OCI-LY1 (cell line): ENCODE results near the gene CNTNAP2.
"Not testable (repeated sequence)": the region's sequence is repeated elsewhere in the genome, so short reads cannot be mapped to it uniquely, and the experiment has no call there.

Experiments used
- H2AFZ ChIP-seq: fragments of 200-600 bp; sonication (generic), shearing (Covaris generic); 2 replicates; pipeline ENCODE4 v1.6.0; 2014; ENCODE audit warnings: antibody characterized with exemption, mild to moderate bottlenecking, low read length
- H3F3A ChIP-seq: fragments of 200-600 bp; sonication (generic), shearing (Covaris generic); 2 replicates; pipeline ENCODE4 v1.6.0; 2014; ENCODE audit warnings: mild to moderate bottlenecking, antibody characterized with exemption, low read length, moderate library complexity; ENCODE audit not compliant: insufficient read depth
- H3K27ac ChIP-seq: fragments of 200-600 bp; sonication (generic); 2 replicates; pipeline ENCODE4 v1.5.1; 2014; ENCODE audit warnings: low read length, mixed run types, mild to moderate bottlenecking, low read depth; ENCODE audit not compliant: poor library complexity, severe bottlenecking
- H3K27me3 ChIP-seq: fragments of 200-600 bp; sonication (generic); 2 replicates; pipeline ENCODE4 v1.6.0; 2014; ENCODE audit warnings: antibody characterized with exemption, mild to moderate bottlenecking, low read length, moderate library complexity; ENCODE audit not compliant: insufficient read depth
- H3K36me3 ChIP-seq: fragments of 200-600 bp; sonication (generic); 2 replicates; pipeline ENCODE4 v1.6.1; 2014; ENCODE audit warnings: mild to moderate bottlenecking, antibody characterized with exemption, low read length, moderate library complexity, mixed read lengths; ENCODE audit not compliant: insufficient read depth
- H3K4me1 ChIP-seq: fragments of 200-600 bp; sonication (generic); 2 replicates; pipeline ENCODE4 v1.5.1; 2014; ENCODE audit warnings: mild to moderate bottlenecking, low read length, moderate library complexity; ENCODE audit not compliant: insufficient read depth, severe bottlenecking
- H3K4me2 ChIP-seq: fragments of 200-600 bp; sonication (generic), shearing (Covaris generic); 2 replicates; pipeline ENCODE4 v1.6.1; 2014; ENCODE audit warnings: low read length
- H3K4me3 ChIP-seq: fragments of 200-600 bp; sonication (generic); 2 replicates; pipeline ENCODE4 v1.5.1; 2014; ENCODE audit warnings: low read length, low read depth, mild to moderate bottlenecking, mixed read lengths; ENCODE audit not compliant: poor library complexity, severe bottlenecking
- H3K79me2 ChIP-seq: fragments of 200-600 bp; shearing (Covaris generic); 2 replicates; pipeline ENCODE4 v1.6.1; 2016; ENCODE audit warnings: mixed run types, low read length, mixed read lengths; ENCODE audit not compliant: insufficient read depth
- H3K9ac ChIP-seq: fragments of 200-600 bp; sonication (generic), shearing (Covaris generic); 2 replicates; pipeline ENCODE4 v1.6.1; 2014; ENCODE audit warnings: mild to moderate bottlenecking, low read length, mixed read lengths
- H3K9me2 ChIP-seq: fragments of 200-600 bp; sonication (generic), shearing (Covaris generic); 2 replicates; pipeline ENCODE4 v1.6.1; 2014; ENCODE audit warnings: low read depth, mild to moderate bottlenecking, low read length, mixed read lengths
- H3K9me3 ChIP-seq: fragments of 200-600 bp; shearing (Covaris generic); 2 replicates; pipeline ENCODE4 v1.6.1; 2014; ENCODE audit warnings: low read length, mixed read lengths
- H4K20me1 ChIP-seq: fragments of 200-600 bp; sonication (generic), shearing (Covaris generic); 2 replicates; pipeline ENCODE4 v1.6.0; 2016; ENCODE audit warnings: mild to moderate bottlenecking, low read length; ENCODE audit not compliant: insufficient read depth
- EZH2 ChIP-seq: fragments of 200-600 bp; sonication (generic), shearing (Covaris generic); IDR thresholded peaks from 2 replicates; pipeline ENCODE4 v1.8.0; 2017; ENCODE audit warnings: borderline replicate concordance, mixed run types, mild to moderate bottlenecking, antibody characterized with exemption, low read length, moderate library complexity, mixed read lengths
- TF ChIP-seq, protein P1 (sequence below): fragments of 200-600 bp; sonication (generic), shearing (Covaris generic); IDR thresholded peaks from 2 replicates; pipeline ENCODE4 v1.5.1; 2017; ENCODE audit warnings: mild to moderate bottlenecking, antibody characterized with exemption, low read length, moderate library complexity, mixed read lengths

The CNTNAP2 gene

GRCh38 chr7:147798001-147798400 is 1681.4 kb downstream of the CNTNAP2 start:
- H3K4me1 ChIP-seq, result no peaks in the 10 kb centered on the region
- H3K9me2 ChIP-seq, result no peaks in the 10 kb centered on the region
- H3F3A ChIP-seq, result no peaks in the 10 kb centered on the region
- no peak overlapping the region for H3K27ac ChIP-seq
- no peak overlapping the region for H2AFZ ChIP-seq
- H3K27me3 ChIP-seq, result no peaks in the 10 kb centered on the region
- H3K9ac ChIP-seq, result no peak overlapping the region
- no peaks in the 10 kb centered on the region for H3K9me3 ChIP-seq
- no peak overlapping the region for H3K4me2 ChIP-seq
- no peaks in the 10 kb centered on the region for H3K79me2 ChIP-seq
- no peaks in the 10 kb centered on the region for H4K20me1 ChIP-seq
- no peaks in the 10 kb centered on the region for H3K36me3 ChIP-seq
- H3K4me3 ChIP-seq, result no peak overlapping the region
- TF ChIP-seq, protein P1, sequence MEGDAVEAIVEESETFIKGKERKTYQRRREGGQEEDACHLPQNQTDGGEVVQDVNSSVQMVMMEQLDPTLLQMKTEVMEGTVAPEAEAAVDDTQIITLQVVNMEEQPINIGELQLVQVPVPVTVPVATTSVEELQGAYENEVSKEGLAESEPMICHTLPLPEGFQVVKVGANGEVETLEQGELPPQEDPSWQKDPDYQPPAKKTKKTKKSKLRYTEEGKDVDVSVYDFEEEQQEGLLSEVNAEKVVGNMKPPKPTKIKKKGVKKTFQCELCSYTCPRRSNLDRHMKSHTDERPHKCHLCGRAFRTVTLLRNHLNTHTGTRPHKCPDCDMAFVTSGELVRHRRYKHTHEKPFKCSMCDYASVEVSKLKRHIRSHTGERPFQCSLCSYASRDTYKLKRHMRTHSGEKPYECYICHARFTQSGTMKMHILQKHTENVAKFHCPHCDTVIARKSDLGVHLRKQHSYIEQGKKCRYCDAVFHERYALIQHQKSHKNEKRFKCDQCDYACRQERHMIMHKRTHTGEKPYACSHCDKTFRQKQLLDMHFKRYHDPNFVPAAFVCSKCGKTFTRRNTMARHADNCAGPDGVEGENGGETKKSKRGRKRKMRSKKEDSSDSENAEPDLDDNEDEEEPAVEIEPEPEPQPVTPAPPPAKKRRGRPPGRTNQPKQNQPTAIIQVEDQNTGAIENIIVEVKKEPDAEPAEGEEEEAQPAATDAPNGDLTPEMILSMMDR, result no peak
- no peak for TF ChIP-seq EZH2

- not testable (repeated sequence) for H3K4me3 ChIP-seq, H3K27ac ChIP-seq, H3K27me3 ChIP-seq, H2AFZ ChIP-seq, H3F3A ChIP-seq, H3K36me3 ChIP-seq, H3K4me1 ChIP-seq, H3K79me2 ChIP-seq, H4K20me1 ChIP-seq, H3K9ac ChIP-seq, H3K9me3 ChIP-seq, H3K4me2 ChIP-seq, H3K9me2 ChIP-seq
These were observed 1685.2 kb downstream of the CNTNAP2 start for GRCh38 chr7:147801762-147802161.

DNA sequence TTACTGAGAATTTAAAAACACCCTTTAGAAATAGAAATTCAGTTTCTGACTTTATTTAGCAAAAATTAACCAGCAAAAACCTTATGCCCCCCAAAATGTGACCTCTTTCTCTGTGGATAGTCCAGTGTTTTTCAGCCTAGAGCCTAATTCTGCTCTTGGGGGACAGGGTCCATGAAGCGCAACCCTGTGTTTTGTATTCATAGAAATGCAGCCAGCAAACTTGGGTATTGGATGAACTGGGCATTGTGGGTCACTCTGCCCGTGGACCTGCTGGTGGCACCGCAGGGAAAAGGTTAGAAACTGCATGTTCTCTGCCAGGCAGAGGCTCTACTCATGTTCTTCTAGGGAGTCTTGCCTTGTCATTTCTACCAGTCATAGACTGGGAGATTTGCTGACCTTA is 1686.5 kb downstream of the CNTNAP2 start:
- H3K9ac ChIP-seq, result no peak overlapping the region
- peaks cover 8% of the 10 kb centered on the region; the same call in 1 of the 2 replicates for H3K9me3 ChIP-seq
- H3K27ac ChIP-seq, result no peak overlapping the region
- TF ChIP-seq, protein P1, result no peak
- TF ChIP-seq EZH2, result no peak
- no peak overlapping the region for H2AFZ ChIP-seq
- no peak overlapping the region for H3K4me3 ChIP-seq
- no peaks in the 10 kb centered on the region for H3K79me2 ChIP-seq
- no peaks in the 10 kb centered on the region for H3K27me3 ChIP-seq
- no peaks in the 10 kb centered on the region for H3K36me3 ChIP-seq
- H3K4me2 ChIP-seq, result no peak overlapping the region
- no peaks in the 10 kb centered on the region for H3K9me2 ChIP-seq
- H3K4me1 ChIP-seq, result no peaks in the 10 kb centered on the region
- no peaks in the 10 kb centered on the region for H3F3A ChIP-seq
- no peaks in the 10 kb centered on the region for H4K20me1 ChIP-seq

DNA sequence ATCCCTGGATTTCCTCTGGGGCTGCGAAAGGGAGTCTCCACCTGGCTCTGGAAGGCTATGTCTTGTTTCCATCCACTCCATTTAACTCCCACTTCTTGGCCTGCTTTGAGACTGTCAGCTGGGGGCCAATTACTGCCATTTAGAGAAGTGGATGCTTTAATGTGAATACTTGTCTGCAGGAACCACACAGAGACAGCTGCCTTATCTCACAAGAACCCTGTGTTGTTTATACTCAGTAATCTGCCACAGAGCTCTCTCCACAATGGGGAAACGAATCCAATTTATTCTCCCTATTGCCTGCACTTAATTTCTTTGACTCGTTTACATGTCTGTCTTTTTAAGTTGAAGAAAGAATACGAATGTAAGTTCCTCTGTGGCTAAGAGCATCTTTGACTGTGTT is 1687.0 kb downstream of the CNTNAP2 start:
- Histone ChIP-seq H3K27me3 (no peaks in the 10 kb centered on the region), H4K20me1 (no peaks in the 10 kb centered on the region), H3K9me3 (peaks cover 8% of the 10 kb centered on the region; the same call in 1 of the 2 replicates), H3K27ac (no peak overlapping the region), H3K9me2 (no peaks in the 10 kb centered on the region), H3F3A (no peaks in the 10 kb centered on the region), H3K79me2 (no peaks in the 10 kb centered on the region), H3K9ac (no peak overlapping the region), H3K4me2 (no peak overlapping the region), H3K4me1 (no peaks in the 10 kb centered on the region), H2AFZ (no peak overlapping the region), H3K4me3 (no peak overlapping the region), H3K36me3 (no peaks in the 10 kb centered on the region)
- TF ChIP-seq, protein P1, result no peak
- no peak for TF ChIP-seq EZH2
